Heart right ventricle (tissue), 16 donors: ENCODE measurements around the gene PEX19. TPM values are rescaled to one million over a fixed set of nuclear protein-coding genes. Genes with fewer than 3 reads are reported as not detected.
A peak's percentile ranks its signal among the peaks of the same experiment; 100 is the strongest.

Experiments
- ATAC-seq, 8 donors: fragments of 200-7000 bp; cut with Tn5 transposase; one replicate each; pipeline ENCODE4 v1.9.1; 2020; ENCODE audit warnings: mild to moderate bottlenecking in 8 of 8, moderate library complexity in 8 of 8, moderate number of reproducible peaks in 1 of 8
- DNase-seq, 2 donors: peaks; one replicate each; pipeline ENCODE4 v3.0.0-alpha.2; 2020
- H3K27ac ChIP-seq, 10 donors: fragments of 200-600 bp; sonication (generic) in 2 of 10; one replicate each; pipeline versions ENCODE4 v1.5.0 to v1.8.0; 2020 to 2022; ENCODE audit warnings: mild to moderate bottlenecking in 3 of 10
- H3K27me3 ChIP-seq, 7 donors: fragments of 200-600 bp; one replicate each; pipeline ENCODE4 v1.8.0; 2021 to 2022; ENCODE audit warnings: mild to moderate bottlenecking in 2 of 7
- H3K36me3 ChIP-seq, 9 donors: fragments of 200-600 bp; sonication (generic) in 1 of 9; one replicate each; pipeline versions ENCODE4 v1.5.0 to v1.8.0; 2020 to 2022; ENCODE audit warnings: mild to moderate bottlenecking in 2 of 9
- H3K4me1 ChIP-seq, 9 donors: fragments of 200-600 bp; sonication (generic) in 1 of 9; one replicate each; pipeline versions ENCODE4 v1.5.0 to v1.8.0; 2020 to 2022; ENCODE audit warnings: mild to moderate bottlenecking in 4 of 9
- H3K4me3 ChIP-seq, 10 donors: fragments of 200-600 bp; sonication (generic) in 2 of 10; one replicate each; pipeline versions ENCODE4 v1.5.0 to v1.8.0; 2020 to 2022; ENCODE audit warnings: mild to moderate bottlenecking in 7 of 10, moderate library complexity in 2 of 10
- H3K9me3 ChIP-seq, 11 donors: fragments of 200-600 bp in 10 of 11; sonication (generic) in 2 of 11; one replicate each; pipeline versions ENCODE4 v1.5.0 to v1.8.0; 2013 to 2022; ENCODE audit warnings: mild to moderate bottlenecking in 2 of 11, control low read depth in 1 of 11, moderate library complexity in 1 of 11
- WGBS, 2 donors: extraction: QIAGEN DNeasy Blood & Tissue Kit; methylation state at CpG; one replicate each; pipeline ENCODE4 v1.1.7; 2013; ENCODE audit warnings: inconsistent platforms in 1 of 2; 5-methylcytosine and 5-hydroxymethylcytosine counted together
- intact Hi-C, 10 donors: fragments of 100-400 bp; cut with DNase I; formaldehyde crosslinking; loops; one replicate each; pipeline versions ENCODE4 v1.11.1 to v1.14.2; 2022
- polyA plus RNA-seq, 2 donors: library from polyadenylated mRNA; stranded (reverse); fragments of 200-250 nt; gene quantifications; one replicate each; pipeline ENCODE4 v1.2.3, GENCODE V29; 2013
- total RNA-seq, 10 donors: library from RNA; stranded (reverse); fragmentation: NEBNext Ultra II Directional in 3 of 10; extraction: Animal tissue kit (Norgen Biotek cat#: 25700) in 3 of 10; gene quantifications; one replicate each; pipeline versions ENCODE4 v1.2.1 to v1.2.4, GENCODE V29; 2021 to 2023
- TF ChIP-seq, protein P1 (sequence below), 9 donors: fragments of 200-600 bp; sonication (generic) in 2 of 9; IDR thresholded peaks; one replicate each; pipeline versions ENCODE4 v1.5.0 to v1.8.0; 2021 to 2022; ENCODE audit warnings: antibody characterized with exemption in 9 of 9, mild to moderate bottlenecking in 5 of 9, moderate library complexity in 1 of 9
- donor health status: Arrhythmogenic right ventricular cardiomyopathy.
- donor health status: ischemic (EF 13 %, LVEDD 7.1; RV severe dilation, severe dysfunction).
- donor health status: healthy with polysubstance abuse.
- donor health status: DM: no; HTN: yes; CAD: no.
- donor health status: DM: no; HTN: no; CAD: no.
- donor health status: ischemic (EF 25% LVEDD 6.9; RV normal size, moderate dysfunction).
- donor health status: ischemic (EF 25% LVEDD 5.7; RV mildly dilated, moderate dysfunction).
- donor health status: healthy.
- donor health status: DM: yes; HTN: yes; CAD: no.
- donor health status: Ischemic cardiomyopathy.
- donor health status: ischemic (EF 35%, LVEDD 5.7; RV mildly dilated, moderate dysfunction).
- donor health status: nonischemic (EF 11% LVEDD 7.7; RV severe dilation, severe dysfunction).
- donor health status: DM: yes; HTN: yes; CAD: no.
- donor health status: PGD.
- donor health status: ischemic (EF 29% LVEDD 5.4; RV normal size, mild dysfunction).
- donor health status: nonischemic (EF 23%, LVEDD 6.1; RV moderate dilation, normal function).

PEX19 gene
- total and polyA plus RNA-seq, 12 donors, result 11.9 to 100 (median 91.7) TPM

DNA sequence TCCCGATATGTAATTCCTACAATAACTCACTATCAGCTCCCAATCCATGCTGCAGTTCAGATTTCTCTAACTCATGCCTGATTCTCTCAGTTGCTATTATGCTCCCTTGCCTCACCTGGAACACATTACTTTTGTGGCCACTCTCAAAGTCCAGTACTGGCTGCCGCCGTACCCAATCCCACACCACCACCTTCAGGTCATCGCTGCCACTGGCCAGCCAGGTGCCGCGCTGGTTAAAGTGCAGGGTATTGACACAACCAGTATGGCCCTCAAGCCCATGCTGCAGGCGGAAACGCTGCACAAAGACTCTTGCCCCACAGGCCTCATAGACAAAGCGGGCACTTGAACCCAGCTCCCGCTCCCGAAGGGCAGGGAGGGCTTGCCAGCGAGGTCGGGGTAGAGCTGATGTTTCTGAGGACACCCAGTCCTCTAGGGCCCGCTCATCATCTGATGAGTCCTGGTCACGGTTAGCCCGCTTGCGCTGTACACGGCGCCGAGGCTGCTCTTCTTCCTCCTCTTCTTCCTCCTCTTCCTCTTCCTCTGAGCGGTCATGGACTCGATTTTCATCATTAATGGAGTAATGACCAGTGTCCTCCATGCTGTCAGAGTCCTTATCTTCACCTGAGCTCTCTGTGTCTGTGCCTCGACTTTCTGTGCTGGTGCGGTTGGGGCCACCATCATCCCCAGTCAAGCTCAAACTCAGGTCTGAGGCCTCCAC lies 45.2 kb downstream of the PEX19 start:
- ATAC-seq (peak in 1 of 8 donors; percentile 29), DNase-seq (no peak)
- Histone ChIP-seq H3K4me3 (no peak overlapping the region), H3K9me3 (no peaks in the 10 kb centered on the region), H3K27ac (no peak overlapping the region), H3K36me3 (peaks cover 0 to 96% (median 50%) of the 10 kb centered on the region in 9 donors), H3K4me1 (peaks cover 0 to 41% (median 23%) of the 10 kb centered on the region in 9 donors), H3K27me3 (no peaks in the 10 kb centered on the region)
- TF ChIP-seq, protein P1, sequence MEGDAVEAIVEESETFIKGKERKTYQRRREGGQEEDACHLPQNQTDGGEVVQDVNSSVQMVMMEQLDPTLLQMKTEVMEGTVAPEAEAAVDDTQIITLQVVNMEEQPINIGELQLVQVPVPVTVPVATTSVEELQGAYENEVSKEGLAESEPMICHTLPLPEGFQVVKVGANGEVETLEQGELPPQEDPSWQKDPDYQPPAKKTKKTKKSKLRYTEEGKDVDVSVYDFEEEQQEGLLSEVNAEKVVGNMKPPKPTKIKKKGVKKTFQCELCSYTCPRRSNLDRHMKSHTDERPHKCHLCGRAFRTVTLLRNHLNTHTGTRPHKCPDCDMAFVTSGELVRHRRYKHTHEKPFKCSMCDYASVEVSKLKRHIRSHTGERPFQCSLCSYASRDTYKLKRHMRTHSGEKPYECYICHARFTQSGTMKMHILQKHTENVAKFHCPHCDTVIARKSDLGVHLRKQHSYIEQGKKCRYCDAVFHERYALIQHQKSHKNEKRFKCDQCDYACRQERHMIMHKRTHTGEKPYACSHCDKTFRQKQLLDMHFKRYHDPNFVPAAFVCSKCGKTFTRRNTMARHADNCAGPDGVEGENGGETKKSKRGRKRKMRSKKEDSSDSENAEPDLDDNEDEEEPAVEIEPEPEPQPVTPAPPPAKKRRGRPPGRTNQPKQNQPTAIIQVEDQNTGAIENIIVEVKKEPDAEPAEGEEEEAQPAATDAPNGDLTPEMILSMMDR (IDR thresholded peaks at IDR 0.05), result no peak
- 94 to 97% methylated on average over 24 of the region's 24 CpGs for WGBS, 2 donors
- intact Hi-C loops, result loop anchor here in 2 of 10 donors (5.0 to 10.0 kb wide), 2 partner anchors 45 to 67 kb away; partner anchors contain the start of gene CASQ1 (in 1 of the 2)

DNA sequence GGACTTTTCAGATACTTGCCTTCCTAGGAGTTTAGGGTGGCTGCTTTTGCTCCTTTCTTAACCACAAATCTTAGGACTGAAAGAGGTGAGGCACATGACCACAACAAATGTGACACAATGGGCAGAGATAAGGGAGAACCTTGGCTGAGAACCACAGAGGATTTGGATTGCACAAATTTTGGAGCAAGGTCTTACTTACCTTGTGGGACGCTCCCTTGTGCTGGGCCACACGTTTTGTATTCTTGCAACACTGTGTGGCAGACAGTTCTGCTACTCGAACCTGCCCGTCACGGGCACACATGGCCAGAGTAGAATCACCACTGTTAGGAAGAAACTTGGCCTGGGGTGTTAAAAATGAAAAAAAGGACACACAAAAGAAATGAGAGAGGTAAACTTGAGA lies 46.5 kb downstream of the PEX19 start:
- no peak overlapping the region for H3K4me3 ChIP-seq
- no peak overlapping the region for H3K27ac ChIP-seq
- 66 to 79% methylated on average over 5 of the region's 5 CpGs for whole genome bisulfite sequencing, 2 donors
- intact Hi-C loops, result loop anchor here in 1 of 10 donors (5.0 kb wide), 1 partner anchor 66 kb away; no protein-coding TSS in a partner anchor
- no peaks in the 10 kb centered on the region for H3K9me3 ChIP-seq
- no peaks in the 10 kb centered on the region for H3K27me3 ChIP-seq
- peak in 3 of 8 donors; percentile 23 to 53 (median 43) for ATAC-seq
- H3K36me3 ChIP-seq, result peaks cover 0 to 100% (median 51%) of the 10 kb centered on the region in 9 donors
- peaks cover 0 to 31% (median 10%) of the 10 kb centered on the region in 9 donors for H3K4me1 ChIP-seq
- DNase-seq, result no peak
- TF ChIP-seq, protein P1 (IDR thresholded peaks at IDR 0.05), result no peak

DNA sequence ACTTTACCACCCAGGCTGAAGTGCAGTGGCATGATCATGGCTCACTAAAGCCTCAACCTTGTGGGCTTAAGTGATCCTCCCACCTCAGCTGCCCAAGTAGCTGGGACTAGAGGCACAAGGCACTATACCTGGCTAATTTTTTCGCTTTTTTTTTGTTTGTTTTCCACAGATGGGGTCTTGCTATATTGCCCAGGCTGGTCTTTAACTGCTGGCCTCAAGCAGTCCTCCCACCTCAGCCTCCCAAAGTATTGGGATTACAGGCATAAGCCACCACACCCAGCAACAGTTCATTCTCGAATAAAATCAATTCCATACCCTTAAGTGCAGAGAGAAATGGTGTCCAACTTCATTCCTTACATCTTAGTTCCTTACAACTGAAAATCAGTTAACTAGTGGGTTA lies 47.4 kb downstream of the PEX19 start:
- ATAC-seq (no peak), DNase-seq (no peak)
- 98% methylated on average over 2 of the region's 2 CpGs for WGBS, 2 donors
- TF ChIP-seq, protein P1 (IDR thresholded peaks at IDR 0.05), result no peak
- Histone ChIP-seq H3K4me1 (peaks cover 0 to 23% (median 2%) of the 10 kb centered on the region in 9 donors), H3K4me3 (no peak overlapping the region), H3K36me3 (peaks cover 0 to 100% (median 59%) of the 10 kb centered on the region in 9 donors), H3K27me3 (no peaks in the 10 kb centered on the region), H3K27ac (no peak overlapping the region), H3K9me3 (no peaks in the 10 kb centered on the region)
- intact Hi-C loops, result loop anchor here in 1 of 10 donors (5.0 kb wide), 1 partner anchor 65 kb away; no protein-coding TSS in a partner anchor

DNA sequence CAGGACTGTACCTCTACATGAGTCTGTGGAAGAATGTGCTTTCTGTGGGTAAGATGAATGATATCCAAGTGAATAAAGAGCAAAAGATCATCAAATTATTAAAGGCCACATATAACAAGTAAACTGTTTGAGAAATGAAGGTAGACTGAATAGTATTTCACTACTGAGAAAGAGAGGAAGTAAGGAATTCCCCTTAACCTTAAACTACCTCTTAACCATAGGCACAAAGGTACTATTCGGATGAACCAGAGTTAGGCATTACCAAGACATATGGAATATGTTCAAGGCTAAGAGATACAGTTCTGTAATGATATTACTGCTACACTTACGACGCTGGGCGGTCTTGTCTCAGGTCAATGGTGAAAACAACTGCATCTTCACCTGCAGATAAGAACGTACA lies 48.1 kb downstream of the PEX19 start:
- ATAC-seq, result no peak
- Histone ChIP-seq H3K27ac (no peak overlapping the region), H3K27me3 (no peaks in the 10 kb centered on the region), H3K4me1 (peaks cover 0 to 18% (median 0%) of the 10 kb centered on the region in 9 donors), H3K4me3 (no peak overlapping the region), H3K36me3 (peaks cover 0 to 100% (median 66%) of the 10 kb centered on the region in 9 donors), H3K9me3 (no peaks in the 10 kb centered on the region)
- TF ChIP-seq, protein P1 (IDR thresholded peaks at IDR 0.05), result no peak
- WGBS, 2 donors, result 88 to 89% methylated on average over 5 of the region's 5 CpGs
- intact Hi-C loops, result loop anchor here in 1 of 10 donors (5.0 kb wide), 1 partner anchor 65 kb away; no protein-coding TSS in a partner anchor
- no peak for DNase-seq
